H1 (cell line): ENCODE measurements around the gene PYGB. TPM values are rescaled to one million over a fixed set of nuclear protein-coding genes. Genes with fewer than 3 reads are reported as not detected.

Experiments
- CBX5 ChIP-seq: fragments of 300-800, 300-1000 bp; sonication (generic); IDR thresholded peaks from 2 replicates; pipeline ENCODE4 v1.7.1; 2016; ENCODE audit warnings: antibody characterized with exemption, low read length, low read depth
- CBX8 ChIP-seq: fragments of 300-800, 300-1000 bp; sonication (generic); IDR thresholded peaks from 2 replicates; pipeline ENCODE4 v1.7.1; 2016; ENCODE audit warnings: low read depth, low read length, borderline replicate concordance
- CHD7 ChIP-seq: fragments of 300-600 bp; sonication (generic); IDR thresholded peaks from 2 replicates; pipeline ENCODE4 v1.7.1; 2012; ENCODE audit warnings: low read length, moderate library complexity, mild to moderate bottlenecking, inconsistent platforms; ENCODE audit not compliant: insufficient replicate concordance
- GABPA ChIP-seq: IDR thresholded peaks from 2 replicates; pipeline ENCODE4 v1.6.1; 2011; ENCODE audit warnings: mild to moderate bottlenecking, low read length, moderate library complexity, borderline replicate concordance; ENCODE audit not compliant: insufficient read depth
- NRF1 ChIP-seq: IDR thresholded peaks from 2 replicates; pipeline ENCODE4 v1.6.1; 2011; ENCODE audit warnings: mild to moderate bottlenecking, low read depth, low read length, improper control_type of control experiment
- SIN3A ChIP-seq, 2 experiments: IDR thresholded peaks in 1 of 2; conservative IDR thresholded peaks in 1 of 2; 2 replicates each; pipeline ENCODE4 v1.6.1; 2011 to 2012; ENCODE audit warnings: low read length in 2 of 2, improper control_type of control experiment in 1 of 2, low read depth in 1 of 2, mild to moderate bottlenecking in 1 of 2
- SP2 ChIP-seq: IDR thresholded peaks from 2 replicates; pipeline ENCODE4 v1.6.1; 2012; ENCODE audit warnings: mild to moderate bottlenecking, low read length, inconsistent platforms
- TCF12 ChIP-seq: IDR thresholded peaks from 2 replicates; pipeline ENCODE4 v1.6.1; 2011; ENCODE audit warnings: low read depth, mild to moderate bottlenecking, low read length
- ZNF274 ChIP-seq: IDR thresholded peaks from 2 replicates; pipeline ENCODE4 v1.7.0; 2012; ENCODE audit warnings: low read length, borderline replicate concordance; ENCODE audit errors: extremely low read depth
- polyA plus RNA-seq, 7 experiments: library from polyadenylated mRNA; depleted of rRNA in 3 of 7; stranded (reverse) in 5 of 7; unstranded in 2 of 7; fragments of >200 nt in 5 of 7; fragments of 200-250 nt in 2 of 7; gene quantifications; 1 replicate in 5 of 7; 2 replicates in 1 of 7; 4 replicates in 1 of 7; pipeline versions ENCODE4 v1.2.1 to v1.2.3, GENCODE V29; 2011 to 2013; ENCODE audit warnings: missing spikeins in 2 of 7, mixed read lengths in 2 of 7
- total RNA-seq: library from RNA; stranded (reverse); fragmentation: NEBNext Ultra II Directional; extraction: Animal tissue kit (Norgen Biotek cat#: 25700); gene quantifications from 2 replicates; pipeline ENCODE4 v1.2.1, GENCODE V29; 2021

PYGB gene
- total and polyA plus RNA-seq, 2 of the 8 experiments (the other 6 are each of a cell fraction or from before 2014, with no cell fraction given), result 26.6 to 56.0 TPM

- TF ChIP-seq CHD7 (no peak), ZNF274 (no peak), CBX8 (no peak), CBX5 (no peak), GABPA (no peak), SIN3A (conservative IDR thresholded peaks at IDR 0.05 in 1 of 2, IDR thresholded peaks at IDR 0.05 in 1 of 2; ENCODE audit: low read depth in 1 of 2, low read length in 2 of 2) (no peak), TCF12 (no peak), NRF1 (no peak), SP2 (no peak)
Observed at GRCh38 chr20:25248786-25249172, 894 bp downstream of the PYGB start (continued).
